G401 (cell line): ENCODE measurements around the gene MBNL1. TPM values are rescaled to one million over a fixed set of nuclear protein-coding genes. Genes with fewer than 3 reads are reported as not detected.

ENCODE experiments used
- DNase-seq: peaks from one replicate; pipeline ENCODE4 v3.0.0-alpha.2; 2015; ENCODE audit warnings: low spot score
- in situ Hi-C: cut with HindIII; loops from 2 replicates; pipeline ENCODE4 v1.10.0; 2016; ENCODE audit warnings: low sequenced_read_pairs, mixed read lengths
- total RNA-seq: library from RNA; depleted of rRNA; stranded (reverse); fragments of >200 nt; shearing (Covaris generic); gene quantifications from 2 replicates; pipeline ENCODE4 v1.2.3, GENCODE V29; 2014

Gene MBNL1
- total RNA-seq, 1 experiment from 2014 or later, result 61.2 TPM

DNA sequence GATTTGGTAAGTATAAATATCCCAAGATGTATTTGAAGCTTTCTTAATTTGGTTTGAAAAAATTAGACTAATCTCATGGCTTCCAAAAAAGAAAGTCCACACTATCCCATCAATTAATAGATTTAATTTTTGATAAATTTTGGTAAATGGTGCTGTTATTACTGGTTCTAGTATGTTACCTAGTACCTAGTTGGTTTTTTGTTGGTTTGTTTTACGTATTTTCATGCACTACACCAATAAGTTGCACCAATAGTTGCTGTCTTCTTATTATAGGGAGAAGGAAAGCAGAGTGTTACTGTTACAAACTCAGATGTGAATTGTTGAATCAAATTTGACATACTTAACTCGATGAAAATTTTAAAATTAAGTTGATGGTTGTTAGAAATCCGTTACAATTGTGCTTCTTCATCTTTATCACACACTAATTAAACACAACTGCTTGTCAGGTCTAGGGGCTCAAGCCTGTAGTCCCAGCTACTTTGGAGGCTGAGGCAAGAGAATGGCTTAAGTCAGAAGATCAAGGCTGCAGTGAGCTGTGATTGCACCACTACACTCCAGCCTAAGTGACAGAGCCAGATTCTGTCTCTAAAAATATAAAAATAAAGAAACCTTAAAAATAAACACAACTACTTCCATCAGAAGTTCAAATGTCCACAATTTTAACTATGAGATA lies 23.1 kb upstream of the MBNL1 start:
- in situ Hi-C loops, result no loop called here
- no peak for DNase-seq

DNA sequence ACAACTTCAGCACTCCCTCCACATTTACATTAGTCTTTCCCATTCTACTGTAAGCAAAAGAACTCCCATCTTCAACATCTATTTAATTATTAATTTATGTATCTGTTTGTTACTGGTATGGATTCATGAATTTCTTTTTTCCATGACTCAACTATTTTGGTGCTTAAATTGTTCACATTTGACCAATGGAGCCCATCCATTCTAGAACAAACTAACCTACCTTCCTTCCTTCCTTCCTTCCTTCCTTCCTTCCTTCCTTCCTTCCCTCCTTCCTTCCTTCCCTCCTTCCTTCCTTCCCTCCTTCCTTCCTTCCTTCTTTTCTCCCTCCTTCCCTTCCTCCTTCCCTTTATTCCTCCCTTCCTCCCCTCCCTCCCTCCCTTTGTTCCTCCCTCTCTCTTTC lies 16.8 kb upstream of the MBNL1 start:
- in situ Hi-C loops, result no loop called here
- DNase-seq, result no peak

DNA sequence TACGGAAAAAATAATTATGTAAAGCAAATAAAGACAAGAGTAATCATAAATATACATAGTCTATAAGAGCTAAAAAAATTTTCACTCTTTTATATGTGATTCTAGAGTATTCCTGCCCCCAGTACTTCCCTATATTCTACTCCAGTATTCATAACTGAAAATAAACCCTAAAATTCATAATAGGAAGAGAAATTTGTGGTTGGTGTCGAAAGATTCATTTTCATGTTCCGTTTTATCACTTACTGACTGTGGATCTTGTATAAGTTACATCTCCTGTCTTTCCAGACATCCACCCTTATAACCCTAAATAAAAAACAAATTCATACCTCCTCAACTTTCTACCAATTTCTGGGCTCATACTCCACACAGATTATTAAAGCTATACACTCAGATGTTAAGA lies 16.0 kb upstream of the MBNL1 start:
- no peak for DNase-seq
- in situ Hi-C loops, result no loop called here

DNA sequence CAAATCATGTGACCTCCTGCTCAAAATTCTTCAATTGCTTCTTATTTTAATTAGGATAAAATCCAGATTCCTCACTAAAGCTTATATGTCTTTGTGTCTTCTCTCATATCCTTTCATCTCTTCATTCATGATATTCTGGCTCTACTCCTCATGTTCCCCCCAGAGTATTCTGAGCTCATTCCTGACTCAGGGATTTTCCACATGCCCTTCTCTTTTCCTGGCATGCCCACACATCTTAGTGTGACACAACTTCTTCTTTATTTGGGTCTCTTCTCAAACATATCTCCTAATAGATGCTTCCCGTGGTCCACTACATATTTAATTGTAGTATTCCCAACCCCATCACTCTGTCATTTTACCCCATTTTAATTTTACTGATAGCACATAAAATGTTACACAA lies 15.2 kb upstream of the MBNL1 start:
- no peak for DNase-seq
- in situ Hi-C loops, result no loop called here

DNA sequence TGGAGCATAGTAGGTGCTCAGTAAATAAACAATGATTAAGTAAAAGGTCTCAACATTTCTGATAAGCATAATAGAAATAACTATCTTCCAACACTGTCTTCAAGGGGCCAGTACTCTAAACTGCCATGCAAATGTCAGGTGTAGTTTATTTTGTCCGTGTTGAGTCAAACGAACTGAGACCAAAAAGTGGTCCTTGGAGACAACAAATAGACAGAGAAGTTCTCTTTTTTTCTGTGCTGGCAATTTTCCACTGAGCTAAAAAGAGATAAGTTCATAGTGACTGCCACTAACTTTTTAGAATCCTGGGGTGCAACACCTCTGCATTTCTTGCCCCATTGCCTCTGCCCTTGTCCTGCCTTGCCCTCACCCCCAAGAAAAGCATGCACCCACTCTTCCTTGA lies 14.7 kb upstream of the MBNL1 start:
- no peak for DNase-seq

DNA sequence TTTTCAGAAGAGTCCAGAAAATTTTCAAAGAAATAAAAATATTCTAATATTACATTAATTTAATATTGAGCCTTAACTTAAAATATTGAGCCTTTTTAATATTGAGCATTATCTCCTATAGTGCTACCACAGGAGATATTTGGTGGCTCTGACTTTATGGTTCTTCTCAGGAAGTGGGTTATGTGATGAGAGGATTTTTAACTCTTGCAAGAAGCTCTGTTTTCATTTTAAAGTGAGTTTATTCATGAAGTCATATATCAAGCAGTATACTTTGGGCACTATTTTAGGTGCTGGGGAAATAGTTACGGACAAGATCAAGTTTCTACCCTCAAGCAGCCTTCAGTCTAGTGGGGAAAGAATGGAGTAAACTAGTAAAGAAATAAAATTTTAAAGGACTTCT lies 13.4 kb upstream of the MBNL1 start:
- in situ Hi-C loops, result no loop called here
- DNase-seq, result no peak

More for the DNA sequence above, 14.7 kb upstream of the MBNL1 start:
- in situ Hi-C loops, result no loop called here

DNA sequence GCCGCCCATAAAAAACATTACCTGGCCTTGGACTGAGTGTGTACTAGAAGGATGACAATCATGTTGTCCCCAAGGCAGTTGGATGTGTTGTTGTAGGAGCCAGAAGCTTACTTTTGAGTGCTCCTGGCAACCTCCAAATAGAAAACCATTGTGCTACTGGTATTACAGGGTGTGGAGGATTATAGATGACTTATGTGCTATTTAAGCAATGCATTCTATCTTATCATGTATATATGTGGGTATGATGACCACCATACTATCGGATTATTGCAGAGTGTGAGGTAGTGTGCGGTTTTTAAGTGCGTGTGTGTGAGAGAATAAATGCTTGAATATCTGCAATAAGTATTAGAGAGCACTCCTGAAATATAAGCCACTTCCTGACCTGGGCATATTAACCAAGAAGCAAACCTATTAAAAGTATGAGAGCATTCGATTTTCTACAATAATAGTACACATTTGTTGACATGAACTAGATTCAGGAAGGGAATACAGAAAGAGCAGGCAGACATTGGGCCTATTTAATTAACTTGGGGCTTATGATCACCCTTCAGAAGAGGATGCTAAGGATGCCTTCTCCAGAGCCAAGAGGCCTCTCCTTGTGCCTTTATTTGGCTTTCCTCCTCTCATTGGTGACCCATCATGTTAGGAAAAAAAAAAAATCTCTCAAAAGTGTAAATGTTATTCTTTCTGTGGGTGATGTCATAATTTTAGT lies 11.7 kb upstream of the MBNL1 start:
- no peak for DNase-seq
- in situ Hi-C loops, result no loop called here

DNA sequence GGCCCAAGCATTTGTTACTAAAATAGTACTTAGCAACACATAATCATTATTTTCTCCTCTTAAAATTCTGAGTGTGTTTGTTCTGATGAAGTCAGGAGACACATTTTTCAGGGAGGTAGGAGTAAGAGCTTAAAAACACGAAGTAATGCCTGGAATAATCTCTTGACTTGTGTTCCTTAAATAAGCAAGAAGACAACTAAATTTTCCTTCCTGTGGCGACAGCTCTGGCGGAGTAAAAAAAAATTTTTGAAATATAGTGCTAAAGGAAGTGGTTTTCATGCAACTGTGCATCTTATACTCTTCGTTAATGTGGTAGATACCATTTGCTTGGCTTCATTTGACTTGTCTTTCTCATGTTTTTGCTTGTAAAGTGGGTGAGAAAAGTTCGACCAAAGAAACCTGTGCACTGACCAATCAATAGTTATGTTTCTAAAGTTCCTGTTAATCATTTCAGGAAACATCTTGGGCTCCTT lies 11.1 kb upstream of the MBNL1 start:
- DNase-seq, result no peak
- in situ Hi-C loops, result no loop called here

DNA sequence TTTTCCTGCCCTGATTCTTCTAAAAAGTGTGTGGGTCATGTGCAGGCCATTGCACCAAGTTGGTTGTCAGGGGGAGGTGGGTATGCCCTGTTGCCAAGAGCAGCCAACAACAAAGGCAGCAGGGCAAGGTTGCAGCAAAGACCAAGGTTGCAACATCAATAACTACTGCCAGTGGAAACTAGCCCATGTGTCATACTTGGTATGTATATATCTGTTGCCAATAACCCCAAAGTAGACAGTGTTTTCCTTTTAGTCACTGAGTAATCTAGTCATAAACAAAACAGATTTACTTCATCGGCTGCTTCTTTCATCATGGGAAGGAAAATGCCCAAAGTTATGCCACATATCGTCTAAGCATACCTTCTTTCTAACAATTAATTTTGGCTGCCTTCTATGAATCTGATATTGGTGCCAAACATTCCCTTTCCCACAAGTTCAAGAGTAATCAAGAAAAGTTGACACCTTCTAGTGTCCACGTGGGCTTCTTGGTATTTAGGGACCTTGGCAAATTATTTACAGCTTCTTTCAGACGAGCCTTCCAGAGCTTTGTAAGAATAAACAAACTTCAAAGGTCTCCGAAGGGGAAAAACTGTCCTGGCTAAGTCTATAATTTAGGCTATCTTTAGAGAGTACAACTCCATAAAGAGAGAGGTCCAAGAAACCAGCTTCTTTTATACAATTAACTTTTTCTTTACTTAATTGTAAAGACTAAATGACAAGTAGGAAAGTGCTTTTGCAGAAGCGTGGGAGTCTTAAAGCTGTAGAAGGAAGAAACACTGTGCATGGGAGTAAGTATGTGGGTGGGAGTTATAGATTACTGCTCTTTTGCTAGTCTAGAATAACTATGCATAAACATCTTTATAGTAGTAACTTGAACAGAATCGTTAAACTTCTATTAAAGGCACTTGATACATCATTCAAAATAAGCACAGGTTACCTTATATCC lies 10.0 kb upstream of the MBNL1 start:
- in situ Hi-C loops, result no loop called here
- no peak for DNase-seq

DNA sequence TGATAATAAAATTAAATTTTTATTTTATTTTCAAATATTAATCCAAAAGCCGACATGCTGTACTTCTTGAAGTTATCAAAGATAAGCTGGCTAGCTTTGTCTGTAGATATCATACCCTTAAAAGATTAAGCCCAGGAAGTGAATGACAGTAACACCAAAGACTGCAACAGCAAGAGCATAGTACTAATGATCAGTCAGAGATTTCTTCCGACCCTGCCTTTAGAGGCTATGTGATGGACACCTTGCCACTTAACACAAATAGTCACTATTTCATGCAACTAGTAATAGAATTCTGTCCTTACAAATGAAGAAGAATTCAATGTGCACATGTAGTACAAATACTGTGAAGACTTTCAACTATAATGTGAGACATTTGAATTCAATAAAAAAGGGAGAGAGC lies 9.3 kb upstream of the MBNL1 start:
- in situ Hi-C loops, result no loop called here
- no peak for DNase-seq

DNA sequence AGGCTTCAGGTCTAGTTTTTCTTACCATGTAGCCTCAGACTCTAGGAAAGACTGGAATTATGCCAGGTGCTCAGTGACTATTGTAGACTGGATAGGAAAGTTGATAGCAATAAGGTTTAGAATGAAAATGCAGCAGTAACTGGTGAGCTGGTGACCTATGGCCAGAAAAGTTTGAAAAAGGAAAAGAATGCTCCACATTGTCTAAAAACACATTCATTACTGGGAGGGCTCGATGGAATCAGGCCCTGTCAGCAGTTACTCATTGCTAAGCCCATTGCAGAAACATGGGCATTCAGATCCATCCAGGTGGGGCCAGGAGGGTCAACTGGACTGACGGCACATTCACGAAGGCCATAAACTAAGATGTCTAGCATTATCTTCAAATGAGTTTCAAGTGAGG lies 8.7 kb upstream of the MBNL1 start:
- in situ Hi-C loops, result no loop called here
- DNase-seq, result no peak

DNA sequence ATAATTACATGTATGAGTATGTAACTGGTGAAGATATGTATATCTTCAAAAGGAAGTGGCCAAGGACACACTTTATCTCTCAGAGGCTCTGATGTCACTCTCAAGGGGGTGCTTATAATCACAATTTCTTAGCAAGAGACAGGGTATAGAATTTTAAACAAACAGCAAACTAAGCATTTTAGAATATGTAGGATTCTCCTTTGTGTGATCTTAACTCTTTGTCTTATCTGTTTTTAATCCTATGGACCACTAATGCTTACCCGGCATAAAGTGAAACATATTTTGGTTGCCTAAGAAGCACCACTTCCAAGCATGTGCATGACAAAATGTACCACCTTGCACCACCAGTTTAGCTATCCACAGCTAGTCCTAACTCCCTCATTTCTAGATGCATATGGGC lies 8.2 kb upstream of the MBNL1 start:
- no peak for DNase-seq
- in situ Hi-C loops, result no loop called here

DNA sequence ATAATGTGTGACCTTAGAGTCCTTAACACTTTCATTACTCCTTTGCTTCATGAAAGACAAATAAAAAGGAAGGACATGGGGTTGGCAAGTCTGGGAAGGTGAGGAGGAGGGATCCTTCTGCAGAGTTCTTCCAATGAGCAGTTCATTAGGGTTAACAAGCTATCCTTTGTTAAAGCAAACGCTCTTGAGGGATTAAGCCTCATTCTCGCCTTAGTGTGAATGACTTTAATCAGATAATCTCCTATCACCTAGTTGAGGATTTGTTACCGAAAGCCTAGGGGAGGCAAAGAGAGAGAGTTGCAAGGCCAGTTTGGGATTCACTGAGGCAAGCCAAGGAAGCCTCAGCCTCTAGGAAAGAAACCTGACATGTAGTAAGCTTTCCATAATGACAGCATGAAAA lies 7.4 kb upstream of the MBNL1 start:
- no peak for DNase-seq
- in situ Hi-C loops, result no loop called here

DNA sequence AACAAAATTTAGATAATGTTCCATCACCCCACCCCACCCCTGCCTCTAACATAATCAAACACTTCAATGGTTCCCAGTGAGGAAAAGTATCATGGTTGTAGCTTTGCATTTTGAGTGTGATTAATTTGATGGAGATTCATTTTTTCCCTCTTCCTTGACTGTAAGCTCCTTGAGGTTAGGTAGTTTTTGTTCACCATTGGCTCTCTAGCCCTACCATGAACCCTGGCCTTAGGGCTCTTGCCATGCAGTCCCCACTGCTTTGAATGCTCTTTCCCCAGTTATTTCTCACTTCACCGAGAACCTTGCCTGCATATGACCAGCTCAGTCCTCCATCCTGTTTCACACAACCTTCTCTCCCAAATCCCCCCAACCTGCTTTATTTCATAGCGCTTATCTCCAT lies 5.0 kb upstream of the MBNL1 start:
- in situ Hi-C loops, result no loop called here
- no peak for DNase-seq

DNA sequence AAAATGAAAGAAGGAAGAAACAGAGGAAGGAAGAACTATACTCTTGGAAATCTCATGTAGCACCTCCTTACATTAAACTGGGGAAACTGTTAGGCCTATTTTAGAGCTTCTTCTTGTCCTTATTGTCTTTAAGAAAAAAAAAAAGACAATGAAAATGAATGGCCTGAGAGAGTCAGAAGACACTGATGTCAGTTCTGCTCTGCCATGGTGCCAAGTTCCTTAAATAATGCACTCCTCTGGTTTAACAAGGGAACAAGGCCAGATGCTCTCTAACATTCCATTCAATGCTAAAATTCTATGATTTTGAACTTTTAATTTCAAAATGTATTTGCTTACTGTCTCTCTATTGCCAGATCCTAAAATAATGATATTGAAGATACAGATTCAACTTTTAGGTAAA lies 4.4 kb upstream of the MBNL1 start:
- in situ Hi-C loops, result no loop called here
- DNase-seq, result no peak

DNA sequence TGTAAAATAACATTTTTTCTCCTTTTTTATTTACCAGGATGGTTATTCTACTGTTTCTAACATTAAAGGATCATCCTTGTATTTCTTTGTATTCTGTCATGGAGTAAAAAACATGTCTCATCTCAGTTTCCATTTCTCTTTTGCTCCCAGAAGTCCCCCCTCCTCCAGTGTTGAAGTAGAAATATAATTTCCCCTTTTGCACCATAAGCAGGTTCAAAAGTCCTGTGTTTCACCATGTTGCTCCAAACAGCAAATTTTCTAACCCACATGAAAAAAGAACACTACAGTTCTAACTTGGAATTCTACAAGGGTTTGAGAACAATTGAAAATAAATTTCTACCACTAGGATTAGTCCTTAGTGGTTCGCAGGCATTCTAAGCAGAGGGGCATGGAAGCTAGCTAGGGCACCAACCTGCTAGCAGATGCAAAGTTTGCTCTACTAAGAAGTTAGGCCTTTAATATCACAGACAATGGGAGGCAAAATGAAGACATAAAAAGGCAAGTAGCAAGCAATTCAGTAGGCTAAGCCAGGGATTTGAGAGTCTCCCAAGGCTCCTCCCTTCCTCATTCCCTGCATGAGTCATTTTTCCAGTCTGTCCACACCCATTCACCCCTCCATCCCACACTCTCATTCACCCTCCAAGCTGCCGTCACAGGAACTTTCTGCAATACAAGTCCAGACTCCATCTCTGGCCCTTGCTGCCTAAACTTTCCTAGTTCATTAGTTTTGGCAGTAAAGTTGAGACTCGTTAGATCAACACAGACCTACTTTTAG lies 2.3 kb upstream of the MBNL1 start:
- DNase-seq, result no peak
- in situ Hi-C loops, result no loop called here

DNA sequence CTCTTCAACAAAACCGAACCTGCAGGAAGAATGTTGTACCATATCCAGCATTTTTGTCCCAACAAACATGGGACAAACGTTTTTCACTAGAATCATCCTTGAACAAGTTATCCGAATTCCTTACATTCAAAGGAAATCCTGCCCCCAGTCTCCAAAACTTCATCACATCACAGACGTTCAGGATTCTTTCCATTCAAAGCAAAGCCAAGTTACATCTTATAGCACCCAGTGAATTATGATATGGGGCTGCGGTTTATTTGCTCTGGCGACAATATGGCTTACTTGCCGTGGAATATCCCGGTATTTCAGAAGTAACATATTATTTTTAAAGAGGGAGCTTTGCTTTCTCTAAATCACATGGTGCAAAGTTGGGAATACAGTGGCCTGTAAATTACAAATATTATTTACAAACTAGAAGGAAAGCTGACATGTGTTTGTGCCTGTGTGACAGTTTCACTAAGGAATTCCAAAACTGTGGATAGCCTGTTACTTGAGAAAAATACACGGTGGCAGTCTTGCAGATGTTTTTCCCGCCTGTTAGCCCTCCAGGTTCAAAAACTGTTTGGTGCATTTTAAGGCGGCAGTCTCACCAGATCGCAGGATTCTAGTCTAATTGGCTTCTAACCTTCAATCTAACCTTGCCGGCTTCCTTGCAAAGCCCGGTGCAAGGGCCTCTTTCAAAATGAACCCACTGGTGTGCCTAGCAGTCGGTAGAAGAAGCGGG lies 736 bp upstream of the MBNL1 start:
- in situ Hi-C loops, result no loop called here
- DNase-seq, result no peak

DNA sequence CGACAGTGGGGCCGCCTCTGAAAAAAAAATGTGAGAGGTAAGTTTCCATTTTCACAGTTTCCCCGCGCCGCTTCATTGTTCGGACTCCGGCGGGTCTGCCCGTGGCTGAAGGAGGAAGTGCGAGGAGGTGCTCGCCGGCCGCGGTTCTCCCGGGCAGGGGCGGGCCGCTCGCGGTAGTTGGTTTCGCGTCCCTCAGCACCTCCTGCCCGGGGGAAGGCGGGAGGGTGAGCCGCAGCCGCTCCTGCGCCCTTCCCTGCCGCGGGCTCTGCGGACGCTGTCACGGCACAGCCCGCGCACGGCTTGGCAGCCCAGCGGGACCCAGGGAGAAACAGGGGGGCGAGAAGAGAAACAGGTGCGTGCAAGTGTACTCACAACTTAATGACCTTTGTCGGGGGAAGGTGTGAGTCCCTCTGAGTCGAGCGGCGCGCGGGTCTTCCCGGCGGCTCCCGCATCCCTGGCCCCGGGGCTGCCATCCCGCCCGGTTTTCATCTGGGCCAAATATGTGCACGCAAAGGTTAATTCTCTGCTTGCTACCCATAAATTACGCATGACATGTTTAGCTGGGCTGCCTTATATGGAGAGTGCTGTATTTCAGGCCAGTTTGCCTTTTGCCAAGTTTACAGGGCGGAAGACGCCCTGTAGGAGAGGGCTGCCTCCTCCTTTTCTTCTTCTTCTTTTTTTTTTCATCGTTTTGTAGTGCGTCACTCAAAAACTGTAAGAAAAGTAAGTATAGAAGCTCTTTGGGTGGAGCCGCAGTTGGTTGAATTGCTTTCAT lies 514 bp downstream of the MBNL1 start:
- DNase-seq, result peak; percentile 77
- in situ Hi-C loops, result no loop called here
